ENCODE measurements around the gene FHL3.
"Not testable (repeated sequence)": the region's sequence is repeated elsewhere in the genome, so short reads cannot be mapped to it uniquely, and the experiment has no call there.

Gene FHL3

DNA sequence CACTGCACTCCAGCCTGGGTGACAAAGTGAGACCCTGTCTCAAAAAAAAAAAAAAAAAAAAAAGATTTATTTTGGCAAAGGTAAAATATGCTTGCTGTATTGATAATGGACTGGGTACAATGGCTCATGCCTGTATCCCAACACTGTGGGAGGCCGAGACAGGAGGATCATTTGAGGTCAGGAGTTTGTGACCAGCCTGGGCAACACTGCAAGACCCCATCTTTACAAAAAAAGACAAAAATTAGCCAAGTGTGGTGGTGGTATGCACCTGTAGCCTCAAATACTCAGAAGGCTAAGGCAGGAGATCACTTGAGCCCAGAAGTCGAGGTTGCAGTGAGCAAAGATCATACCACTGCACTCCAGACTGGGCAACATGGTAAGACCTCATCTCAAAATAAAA lies 21.8 kb downstream of the FHL3 start:
- DNase-seq = no peak

DNA sequence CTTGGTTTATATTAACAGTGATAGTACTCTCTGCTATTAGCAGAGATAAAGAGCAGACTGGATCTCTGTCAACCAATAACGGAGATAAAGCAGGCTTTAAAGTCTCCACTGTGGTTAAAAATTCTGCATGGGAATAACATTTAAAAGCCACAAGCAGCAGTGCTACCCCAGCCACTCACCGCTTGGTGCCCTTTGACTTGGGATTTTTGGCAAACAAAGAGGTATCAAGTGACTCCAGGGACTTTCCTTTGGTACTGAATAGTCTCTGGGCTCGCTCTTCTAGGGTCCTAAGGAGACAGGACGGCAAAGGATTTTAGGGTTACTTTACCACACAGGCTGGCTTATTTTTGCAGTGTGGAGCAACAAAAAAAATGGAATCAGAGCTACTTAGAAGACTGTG lies 26.8 kb downstream of the FHL3 start:
- no peak for DNase-seq

DNA sequence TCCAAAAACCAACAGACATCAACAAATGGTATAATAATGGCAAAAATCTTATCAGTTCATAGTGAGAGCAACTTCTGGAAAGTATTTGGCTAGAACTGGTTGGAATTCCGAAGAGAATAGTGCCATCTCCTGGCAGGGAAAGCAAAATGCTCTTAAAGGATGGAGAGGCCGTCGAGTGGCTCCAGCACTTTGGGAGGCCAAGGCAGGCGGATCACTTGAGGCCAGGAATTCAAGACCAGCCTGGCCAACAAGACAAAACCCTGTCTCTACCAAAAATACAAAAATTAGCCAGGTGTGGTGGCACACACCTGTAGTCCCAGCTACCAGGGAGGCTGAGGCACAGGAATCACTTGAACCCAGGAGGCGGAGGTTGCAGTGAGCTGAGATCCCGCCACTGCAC lies 30.2 kb downstream of the FHL3 start:
- DNase-seq = not testable (repeated sequence)

- DNase-seq = no peak
Observed at GRCh38 chr1:37974567-37974966, 30.7 kb downstream of the FHL3 start.

DNA sequence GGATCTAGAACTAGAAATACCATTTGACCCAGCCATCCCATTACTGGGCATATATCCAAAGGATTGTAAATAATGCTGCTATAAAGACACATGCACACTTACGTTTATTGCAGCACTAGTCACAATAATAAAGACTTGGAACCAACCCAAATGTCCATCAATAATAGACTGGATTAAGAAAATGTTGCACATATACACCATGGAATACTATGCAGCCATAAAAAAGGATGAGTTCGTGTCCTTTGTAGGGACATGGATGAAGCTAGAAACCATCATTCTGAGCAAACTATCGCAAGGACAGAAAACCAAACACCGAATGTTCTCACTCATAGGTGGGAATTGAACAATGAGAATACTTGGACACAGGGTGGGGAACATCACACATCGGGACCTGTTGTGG lies 31.6 kb downstream of the FHL3 start:
- DNase-seq = not testable (repeated sequence)

- no peak for DNase-seq
Observed at GRCh38 chr1:37965301-37965700, 40.0 kb downstream of the FHL3 start.

GRCh38 chr1:37964106-37964505 lies 41.2 kb downstream of the FHL3 start:
- not testable (repeated sequence) for DNase-seq

DNA sequence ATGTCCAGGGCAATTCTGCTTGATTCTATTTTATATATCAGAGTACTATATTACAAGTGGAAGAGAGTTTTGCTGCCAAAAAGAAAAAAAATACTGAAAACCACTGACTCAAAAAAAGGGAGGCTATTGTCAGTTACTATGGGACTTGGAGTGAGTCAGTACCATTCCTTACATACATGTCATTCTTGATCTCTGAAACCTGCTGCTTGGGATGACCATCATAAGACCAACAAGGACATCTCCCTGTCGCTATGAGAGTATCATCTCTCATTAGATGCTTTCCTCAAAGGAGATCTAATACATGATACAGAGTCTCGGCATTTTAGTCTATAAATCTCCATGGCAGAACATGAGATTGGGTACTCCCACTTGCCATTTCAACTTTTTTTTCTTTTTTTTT lies 46.6 kb downstream of the FHL3 start:
- DNase-seq = no peak

- DNase-seq = no peak
Observed at GRCh38 chr1:37955685-37956084, 49.6 kb downstream of the FHL3 start.

DNA sequence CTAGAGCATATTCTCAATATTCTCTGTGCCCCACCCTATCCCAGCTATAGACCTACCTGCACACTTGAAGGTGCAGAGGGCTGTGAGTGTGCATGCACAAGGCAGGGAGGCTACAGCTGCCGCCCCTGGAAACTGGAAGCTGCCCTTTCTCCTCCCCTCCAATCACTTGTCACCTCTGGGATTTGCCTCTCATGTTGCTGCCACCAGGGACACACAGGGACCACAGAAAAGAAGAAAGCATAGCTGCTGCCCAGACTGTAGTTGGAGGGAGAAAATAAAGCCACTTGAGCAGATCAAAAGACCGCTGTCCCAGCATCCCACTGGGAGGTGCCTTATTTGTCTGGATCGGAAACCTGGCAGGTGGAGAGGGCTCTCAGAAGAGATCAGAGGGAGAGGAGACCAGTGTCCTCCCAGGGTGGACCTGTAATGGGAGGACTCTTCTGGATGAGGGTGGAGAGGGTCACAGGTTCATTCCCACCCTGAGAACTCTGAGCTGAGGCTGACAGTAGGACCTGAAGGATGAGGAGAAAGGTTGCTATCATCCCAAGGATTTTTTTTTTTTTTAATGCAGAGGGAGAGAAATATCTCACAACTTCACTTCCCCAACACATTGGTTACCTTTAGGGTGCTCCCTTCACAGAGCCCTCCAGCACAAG lies 50.9 kb downstream of the FHL3 start:
- DNase-seq = no peak

DNA sequence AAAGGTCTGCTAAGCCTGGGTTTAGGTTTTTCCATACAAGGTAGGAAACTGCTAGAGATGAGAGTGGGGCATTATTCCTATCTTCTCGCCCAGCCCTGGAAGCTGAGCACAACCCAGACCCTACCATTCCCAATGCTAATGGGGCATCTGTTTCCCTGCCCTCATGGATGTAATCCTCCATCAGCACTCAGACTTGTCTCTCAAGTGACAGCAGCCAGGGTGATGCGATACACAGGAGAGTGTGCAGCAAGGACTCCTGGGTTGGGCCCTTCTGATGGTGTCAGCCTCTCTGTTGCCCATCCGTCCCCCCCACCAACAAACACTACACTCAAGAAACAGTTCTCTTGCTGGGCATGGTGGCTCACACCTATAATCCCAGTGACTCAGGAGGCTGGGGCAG lies 52.6 kb downstream of the FHL3 start:
- DNase-seq = no peak

DNA sequence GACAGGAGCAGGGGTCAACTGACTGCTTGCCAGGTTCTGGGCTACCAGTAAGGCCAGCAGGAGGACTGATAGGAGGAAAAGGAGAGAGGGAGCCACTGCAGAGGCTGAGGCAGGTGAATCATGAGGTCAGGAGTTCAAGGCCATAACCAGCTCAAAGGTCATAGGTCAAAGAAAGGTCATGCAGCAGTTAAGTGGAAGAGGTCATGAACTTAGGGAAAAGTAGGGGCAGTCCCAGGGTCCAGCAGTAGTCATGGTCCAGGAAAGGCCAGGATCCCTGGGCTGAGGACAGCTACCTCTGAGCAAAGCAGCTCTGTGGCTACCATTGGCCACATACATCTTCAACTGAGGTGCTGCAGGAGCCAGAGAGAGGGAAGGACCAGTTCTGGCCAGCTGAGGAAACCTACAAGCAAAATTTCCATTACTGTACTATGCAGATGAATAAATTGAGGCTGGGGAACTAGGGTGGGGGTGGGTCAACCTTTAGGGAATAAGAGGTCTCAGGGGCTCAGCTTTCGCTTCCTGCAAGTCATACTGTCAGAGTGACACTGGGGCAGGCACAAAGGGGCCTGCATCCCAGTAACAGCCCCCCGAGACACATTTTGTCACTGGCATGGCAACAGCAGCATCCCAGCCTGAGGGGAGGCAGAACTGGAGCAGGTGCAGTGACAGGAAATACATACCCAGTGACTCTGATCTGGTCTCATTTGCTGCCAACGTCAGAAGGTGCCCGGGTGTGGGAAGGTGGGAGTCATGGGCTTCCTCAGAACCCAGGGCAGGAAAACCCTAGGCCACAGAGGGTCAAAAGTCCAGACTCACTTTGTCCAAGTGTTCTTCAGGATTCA lies 53.3 kb downstream of the FHL3 start:
- no peak for DNase-seq

DNA sequence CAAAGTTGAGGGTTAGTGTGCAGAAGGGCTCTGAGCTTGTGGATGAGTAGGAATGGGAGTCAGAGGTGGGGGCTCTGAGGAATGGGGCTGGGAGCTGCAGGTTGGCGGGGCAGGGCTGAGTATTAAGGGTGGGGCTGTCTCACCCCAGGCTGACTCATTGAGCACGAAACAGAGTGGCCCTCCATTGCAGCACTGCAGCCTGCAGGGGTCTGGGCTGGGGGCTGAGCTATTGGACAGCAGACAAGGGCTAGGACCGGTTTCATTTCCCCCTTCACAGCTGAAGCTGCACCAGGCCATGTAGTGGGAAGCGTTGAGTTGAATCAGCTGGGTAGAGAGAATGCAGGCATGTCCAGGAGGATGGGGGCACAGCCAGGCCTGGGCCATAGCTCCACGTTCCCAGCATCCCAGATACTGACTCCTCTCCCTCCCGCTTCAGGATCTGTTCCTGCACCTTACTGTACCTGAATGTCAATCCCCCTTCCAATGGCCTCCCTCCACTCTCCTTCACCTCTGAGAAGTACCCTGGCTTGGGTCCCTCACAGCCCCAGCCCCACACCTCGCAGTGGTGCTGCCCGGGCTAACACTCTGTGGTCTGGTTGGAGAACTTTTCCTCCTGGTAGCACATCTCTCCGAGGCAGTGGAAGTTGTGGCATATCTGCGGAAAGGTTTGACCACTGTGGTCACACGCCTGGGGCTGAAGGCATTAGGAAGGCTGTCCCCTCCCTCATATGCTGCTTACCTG lies 54.1 kb downstream of the FHL3 start:
- DNase-seq = no peak

DNA sequence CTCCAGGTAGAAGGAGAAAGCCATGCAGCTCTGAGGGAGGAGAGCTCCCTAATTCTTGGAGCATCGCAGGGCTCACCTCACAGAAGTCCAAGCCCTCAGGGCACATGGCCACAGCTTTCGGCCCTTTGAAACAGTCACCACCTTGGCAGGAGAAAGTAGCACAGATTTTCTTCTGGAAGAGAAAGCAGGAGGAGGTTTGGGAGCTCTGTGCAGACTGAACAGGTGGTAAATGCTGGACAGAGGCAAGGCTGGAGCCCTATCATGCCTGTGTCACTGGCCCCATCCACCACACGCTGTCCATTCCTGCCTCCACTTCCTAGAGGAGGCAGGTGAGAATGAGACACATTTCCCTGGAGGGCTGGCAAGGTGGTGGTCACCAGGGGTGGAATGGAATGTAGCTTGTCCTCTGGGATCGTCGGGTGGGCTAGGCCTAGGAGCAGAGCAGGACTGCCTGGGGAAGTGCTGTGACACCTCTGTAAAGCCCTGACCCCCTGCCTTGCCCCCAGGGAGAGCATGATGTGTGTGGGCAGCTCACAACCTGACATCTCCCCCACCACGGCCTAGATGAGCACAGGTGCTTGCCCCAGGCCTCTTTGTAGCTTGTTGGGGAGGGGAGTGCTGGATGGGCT lies 55.7 kb downstream of the FHL3 start:
- no peak for DNase-seq

DNA sequence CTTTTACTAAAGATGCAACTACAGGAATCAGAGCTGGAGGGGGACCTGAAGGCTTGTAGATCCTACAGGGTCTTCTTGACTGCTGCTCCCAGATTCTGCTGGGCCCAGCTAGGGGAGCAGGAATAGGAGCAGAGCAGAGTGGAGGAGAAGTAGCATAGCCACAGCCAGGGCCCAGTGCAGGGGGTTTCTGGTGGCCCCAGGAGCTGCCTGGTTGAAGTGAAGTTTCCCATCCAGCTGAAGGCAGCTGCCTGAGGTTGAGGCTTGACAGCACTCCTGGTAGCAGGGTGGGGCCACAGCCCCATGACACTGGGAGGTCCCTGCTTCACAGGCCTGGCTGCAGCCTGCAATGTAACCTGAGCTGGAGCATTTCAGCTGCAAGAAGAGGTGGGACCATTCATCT lies 56.5 kb downstream of the FHL3 start:
- no peak for DNase-seq

DNA sequence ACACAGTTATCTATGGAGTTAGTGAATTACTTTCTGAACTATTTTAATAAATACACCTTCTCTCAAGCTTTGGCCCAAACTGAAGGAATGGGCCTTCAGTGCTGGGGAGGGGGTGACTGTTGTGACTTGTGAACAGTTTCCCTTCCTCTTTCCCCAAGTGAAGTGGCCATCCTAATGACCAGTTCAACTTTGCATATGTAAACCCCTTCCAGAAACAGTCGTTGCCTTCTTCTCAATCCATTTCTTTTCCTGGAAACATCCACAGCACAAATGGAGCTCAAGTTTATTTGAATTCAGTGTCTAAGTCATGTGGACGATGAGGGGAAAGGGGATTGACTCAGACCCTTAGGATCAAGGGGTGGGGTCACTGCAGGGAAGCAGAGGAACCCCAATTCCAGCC lies 57.1 kb downstream of the FHL3 start:
- no peak for DNase-seq

- DNase-seq = no peak
Observed at GRCh38 chr1:37947364-37947763, 58.0 kb downstream of the FHL3 start.
